ENCODE measurements around the gene SEMA7A.

GRCh38 chr15:74422265-74422651, 11.5 kb downstream of the SEMA7A start:
- TF ChIP-seq POLR2A (IDR thresholded peaks at IDR 0.05) = no peak
- no peak for TF ChIP-seq EP300 (IDR thresholded peaks at IDR 0.05)

All from tibial nerve (tissue), 3 donors.